Left kidney (tissue), 1 donor: Measurements from ENCODE around the gene VPS37C. TPM values are rescaled to one million over a fixed set of nuclear protein-coding genes. Genes with fewer than 3 reads are reported as not detected.

ENCODE experiments used
- polyA plus RNA-seq: library from polyadenylated mRNA; unstranded; fragments of 120-200 nt; gene quantifications from one replicate; pipeline ENCODE4 v1.2.1, GENCODE V29; 2013; ENCODE audit not compliant: insufficient read length

Gene VPS37C
- polyA plus RNA-seq, 1 donor = 16.7 TPM

Other genes with a start within 250 kb of the VPS37C start
- 76.0 TPM for gene TMEM109, start 247.3 kb downstream of the VPS37C start, polyA plus RNA-seq
- gene TMEM132A, start 237.0 kb downstream of the VPS37C start, polyA plus RNA-seq = 58.7 TPM
- 15.7 TPM for gene SLC15A3, start 209.2 kb downstream of the VPS37C start, polyA plus RNA-seq
- gene CD6, start 189.7 kb downstream of the VPS37C start, polyA plus RNA-seq = 1.5 TPM
- gene CD5, start 58.9 kb downstream of the VPS37C start, polyA plus RNA-seq = 0.08 TPM
- 0.18 TPM for gene PGA3, start 42.1 kb upstream of the VPS37C start, polyA plus RNA-seq
- gene PGA4, start 60.9 kb upstream of the VPS37C start, polyA plus RNA-seq = 0.28 TPM
- 0.37 TPM for gene PGA5, start 79.7 kb upstream of the VPS37C start, polyA plus RNA-seq
- gene VWCE, start 133.9 kb upstream of the VPS37C start, polyA plus RNA-seq = 4.7 TPM
- 230 TPM for gene DDB1, start 171.7 kb upstream of the VPS37C start, polyA plus RNA-seq
- 58.3 TPM for gene TKFC, start 171.8 kb upstream of the VPS37C start, polyA plus RNA-seq
- 30.2 TPM for gene CYB561A3, start 200.5 kb upstream of the VPS37C start, polyA plus RNA-seq
- 59.2 TPM for gene TMEM138, start 200.9 kb upstream of the VPS37C start, polyA plus RNA-seq
- gene TMEM216, start 231.2 kb upstream of the VPS37C start, polyA plus RNA-seq = 33.3 TPM